ENCODE measurements around the gene PHACTR2.

PHACTR2 gene

DNA sequence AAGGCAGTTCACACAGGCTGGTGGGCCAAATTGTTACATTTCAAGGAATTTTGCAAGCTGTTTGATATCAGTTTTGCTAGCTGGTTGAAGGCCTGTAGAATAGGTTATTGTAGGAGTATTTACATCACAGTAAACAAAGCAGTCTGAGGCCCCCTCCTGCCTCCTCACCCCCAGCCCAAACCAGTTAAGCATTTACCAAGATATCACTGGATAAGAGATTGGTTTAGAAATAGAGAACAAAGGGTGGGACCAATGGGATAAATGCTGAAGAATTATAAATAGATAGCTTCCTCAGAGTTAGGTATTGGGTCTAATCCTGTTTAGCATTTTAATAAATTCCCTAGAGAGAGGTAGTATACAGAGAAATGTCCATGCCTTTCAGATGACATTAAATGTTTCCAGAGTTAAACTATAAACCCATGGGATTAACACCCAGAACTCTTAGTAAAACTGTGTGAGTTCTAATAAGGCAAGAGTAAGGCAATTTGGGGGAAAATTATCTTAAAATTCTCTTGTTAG, 2.3 kb upstream of the PHACTR2 start:
- no peak for TF ChIP-seq POLR2AphosphoS5 (IDR thresholded peaks at IDR 0.05; ENCODE audit: low read depth)
- TF ChIP-seq GABPA (IDR thresholded peaks at IDR 0.05; ENCODE audit: low read depth) = no peak
- no peak for TF ChIP-seq SPI1 (IDR thresholded peaks at IDR 0.05; ENCODE audit: borderline replicate concordance, low read depth)
- no peak for TF ChIP-seq REST (IDR thresholded peaks at IDR 0.05; ENCODE audit: insufficient replicate concordance, low read depth)
- TF ChIP-seq CTCF (IDR thresholded peaks at IDR 0.05; ENCODE audit: insufficient read depth, low read length) = no peak
- DNase-seq (ENCODE audit: low read depth in 1 of 2, low spot score in 1 of 2) = no peak
- peaks cover 3% of the 10 kb centered on the region for H3K27me3 ChIP-seq (ENCODE audit: insufficient read depth, poor library complexity, severe bottlenecking)
- H3K4me3 ChIP-seq (replicated peaks; ENCODE audit: insufficient read depth, low read length) = no peak overlapping the region
- H3K27ac ChIP-seq (replicated peaks) = no peak overlapping the region

GRCh38 chr6:143675946-143676345, 1.8 kb upstream of the PHACTR2 start:
- DNase-seq (ENCODE audit: low read depth in 1 of 2, low spot score in 1 of 2) = no peak
- Histone ChIP-seq H3K27ac (replicated peaks) (no peak overlapping the region), H3K27me3 (ENCODE audit: insufficient read depth, poor library complexity, severe bottlenecking) (peaks cover 3% of the 10 kb centered on the region), H3K4me3 (replicated peaks; ENCODE audit: insufficient read depth, low read length) (no peak overlapping the region)
- TF ChIP-seq POLR2AphosphoS5 (IDR thresholded peaks at IDR 0.05; ENCODE audit: low read depth) = no peak
- no peak for TF ChIP-seq REST (IDR thresholded peaks at IDR 0.05; ENCODE audit: insufficient replicate concordance, low read depth)
- TF ChIP-seq SPI1 (IDR thresholded peaks at IDR 0.05; ENCODE audit: borderline replicate concordance, low read depth) = no peak
- no peak for TF ChIP-seq CTCF (IDR thresholded peaks at IDR 0.05; ENCODE audit: insufficient read depth, low read length)
- no peak for TF ChIP-seq GABPA (IDR thresholded peaks at IDR 0.05; ENCODE audit: low read depth)

GRCh38 chr6:143676437-143677045, 1.2 kb upstream of the PHACTR2 start:
- Histone ChIP-seq H3K27ac (replicated peaks) (no peak overlapping the region), H3K4me3 (replicated peaks; ENCODE audit: insufficient read depth, low read length) (no peak overlapping the region), H3K27me3 (ENCODE audit: insufficient read depth, poor library complexity, severe bottlenecking) (peaks cover 3% of the 10 kb centered on the region)
- DNase-seq (ENCODE audit: low read depth in 1 of 2, low spot score in 1 of 2) = no peak
- TF ChIP-seq REST (IDR thresholded peaks at IDR 0.05; ENCODE audit: insufficient replicate concordance, low read depth) (no peak), GABPA (IDR thresholded peaks at IDR 0.05; ENCODE audit: low read depth) (no peak), CTCF (IDR thresholded peaks at IDR 0.05; ENCODE audit: insufficient read depth, low read length) (no peak), SPI1 (IDR thresholded peaks at IDR 0.05; ENCODE audit: borderline replicate concordance, low read depth) (no peak)

Data from HL-60 (cell line).